Measurements from ENCODE around the gene ATG5. TPM values are rescaled to one million over a fixed set of nuclear protein-coding genes. Genes with fewer than 3 reads are reported as not detected.
"Not testable (repeated sequence)": the region's sequence is repeated elsewhere in the genome, so short reads cannot be mapped to it uniquely, and the experiment has no call there.

The ATG5 gene
- total and polyA plus RNA-seq, 9 of the 15 experiments (the other 6 are each of a cell fraction or from before 2014, with no cell fraction given), result 29.0 to 80.0 (median 53.2) TPM

DNA sequence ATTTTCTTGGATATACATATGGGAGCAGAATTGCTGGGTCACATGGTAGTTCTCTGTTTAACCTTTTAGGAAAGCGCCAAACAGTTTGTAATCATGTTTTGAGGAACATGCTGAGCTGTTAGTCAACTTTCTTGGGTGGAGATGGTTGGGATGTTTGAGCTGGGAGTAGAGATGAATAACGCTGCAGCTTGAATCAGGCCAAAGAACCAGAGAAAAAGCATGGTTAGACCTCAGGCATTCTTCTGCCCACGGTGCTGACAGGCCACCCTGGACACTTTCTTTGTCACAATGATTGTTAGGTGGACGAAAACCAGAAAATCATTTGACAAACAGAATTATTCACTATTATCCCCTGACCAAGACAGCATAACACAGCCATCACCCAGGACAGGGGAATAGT, 172.6 kb downstream of the ATG5 start:
- ATAC-seq (no peak), FAIRE-seq (no peak), DNase-seq (ENCODE audit: extremely low read depth in 1 of 4, low spot score in 3 of 4) (no peak)
- ChIA-PET CTCF (ENCODE audit: low intra/inter-chr PET ratio) (no interaction called here), POLR2A (interaction anchor here (0.8 kb wide), 1 partner anchor 103 kb away, joined by 3 read pairs; no protein-coding TSS in a partner anchor)
- H3K4me3 ChIP-seq, result no peak overlapping the region
- 32% methylated on average over 4 of the region's 4 CpGs for WGBS (ENCODE audit: insufficient coverage, low coverage, missing lambda C conversion rate)
- H3K4me2 ChIP-seq (ENCODE audit: insufficient read depth, low read length), result no peak overlapping the region
- intact Hi-C loops (cut with micrococcal nuclease), result no loop called here
- no peak for TF ChIP-seq EP300 (IDR thresholded peaks at IDR 0.05; ENCODE audit: low read length)
- TF ChIP-seq ZNF561 (CRISPR knock-in tag; conservative IDR thresholded peaks at IDR 0.05), result no peak
- no peak for TF ChIP-seq EZH2 (IDR thresholded peaks at IDR 0.05; ENCODE audit: borderline replicate concordance, low read depth, low read length)
- no peak for TF ChIP-seq ETV5 (CRISPR knock-in tag; IDR thresholded peaks at IDR 0.05; ENCODE audit: low read depth)
- no peak for TF ChIP-seq ZNF551 (CRISPR knock-in tag; IDR thresholded peaks at IDR 0.05)
- no peak for TF ChIP-seq CBX2 (IDR thresholded peaks at IDR 0.05; ENCODE audit: insufficient read depth, low read length, poor library complexity, severe bottlenecking)
- TF ChIP-seq PHF20 (IDR thresholded peaks at IDR 0.05; ENCODE audit: partially characterized antibody), result no peak
- no peak for TF ChIP-seq ZKSCAN3 (CRISPR knock-in tag; IDR thresholded peaks at IDR 0.05)
- TF ChIP-seq KDM1A (IDR thresholded peaks at IDR 0.05), result no peak
- no peak for TF ChIP-seq DACH1 (IDR thresholded peaks at IDR 0.05; ENCODE audit: partially characterized antibody)
- TF ChIP-seq, protein P1, sequence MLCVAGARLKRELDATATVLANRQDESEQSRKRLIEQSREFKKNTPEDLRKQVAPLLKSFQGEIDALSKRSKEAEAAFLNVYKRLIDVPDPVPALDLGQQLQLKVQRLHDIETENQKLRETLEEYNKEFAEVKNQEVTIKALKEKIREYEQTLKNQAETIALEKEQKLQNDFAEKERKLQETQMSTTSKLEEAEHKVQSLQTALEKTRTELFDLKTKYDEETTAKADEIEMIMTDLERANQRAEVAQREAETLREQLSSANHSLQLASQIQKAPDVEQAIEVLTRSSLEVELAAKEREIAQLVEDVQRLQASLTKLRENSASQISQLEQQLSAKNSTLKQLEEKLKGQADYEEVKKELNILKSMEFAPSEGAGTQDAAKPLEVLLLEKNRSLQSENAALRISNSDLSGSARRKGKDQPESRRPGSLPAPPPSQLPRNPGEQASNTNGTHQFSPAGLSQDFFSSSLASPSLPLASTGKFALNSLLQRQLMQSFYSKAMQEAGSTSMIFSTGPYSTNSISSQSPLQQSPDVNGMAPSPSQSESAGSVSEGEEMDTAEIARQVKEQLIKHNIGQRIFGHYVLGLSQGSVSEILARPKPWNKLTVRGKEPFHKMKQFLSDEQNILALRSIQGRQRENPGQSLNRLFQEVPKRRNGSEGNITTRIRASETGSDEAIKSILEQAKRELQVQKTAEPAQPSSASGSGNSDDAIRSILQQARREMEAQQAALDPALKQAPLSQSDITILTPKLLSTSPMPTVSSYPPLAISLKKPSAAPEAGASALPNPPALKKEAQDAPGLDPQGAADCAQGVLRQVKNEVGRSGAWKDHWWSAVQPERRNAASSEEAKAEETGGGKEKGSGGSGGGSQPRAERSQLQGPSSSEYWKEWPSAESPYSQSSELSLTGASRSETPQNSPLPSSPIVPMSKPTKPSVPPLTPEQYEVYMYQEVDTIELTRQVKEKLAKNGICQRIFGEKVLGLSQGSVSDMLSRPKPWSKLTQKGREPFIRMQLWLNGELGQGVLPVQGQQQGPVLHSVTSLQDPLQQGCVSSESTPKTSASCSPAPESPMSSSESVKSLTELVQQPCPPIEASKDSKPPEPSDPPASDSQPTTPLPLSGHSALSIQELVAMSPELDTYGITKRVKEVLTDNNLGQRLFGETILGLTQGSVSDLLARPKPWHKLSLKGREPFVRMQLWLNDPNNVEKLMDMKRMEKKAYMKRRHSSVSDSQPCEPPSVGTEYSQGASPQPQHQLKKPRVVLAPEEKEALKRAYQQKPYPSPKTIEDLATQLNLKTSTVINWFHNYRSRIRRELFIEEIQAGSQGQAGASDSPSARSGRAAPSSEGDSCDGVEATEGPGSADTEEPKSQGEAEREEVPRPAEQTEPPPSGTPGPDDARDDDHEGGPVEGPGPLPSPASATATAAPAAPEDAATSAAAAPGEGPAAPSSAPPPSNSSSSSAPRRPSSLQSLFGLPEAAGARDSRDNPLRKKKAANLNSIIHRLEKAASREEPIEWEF (CRISPR knock-in tag; IDR thresholded peaks at IDR 0.05), result no peak
- TF ChIP-seq CBX5 (IDR thresholded peaks at IDR 0.05; ENCODE audit: borderline replicate concordance, low read depth), result no peak
- in situ Hi-C loops (cut with MboI), result no loop called here
- peaks cover 0 to 9% of the 10 kb centered on the region in 2 experiments; a peak in 2 of 5 replicates for H3K4me1 ChIP-seq (replicated peaks in 1 of 2; ENCODE audit: control insufficient read depth in 2 of 2, insufficient read depth in 2 of 2, low read length in 2 of 2)
- H3K79me2 ChIP-seq (ENCODE audit: control insufficient read depth, insufficient read depth, low read length), result no peaks in the 10 kb centered on the region
- H3K9ac ChIP-seq (ENCODE audit: insufficient read depth in 1 of 2, low read depth in 2 of 2, low read length in 2 of 2), result no peak overlapping the region
- H4K20me1 ChIP-seq (replicated peaks; ENCODE audit: control insufficient read depth, insufficient read depth, low read length), result no peaks in the 10 kb centered on the region
- H3K27me3 ChIP-seq (ENCODE audit: control insufficient read depth in 2 of 2, insufficient read depth in 2 of 2, low read length in 2 of 2), result no peaks in the 10 kb centered on the region
- no peaks in the 10 kb centered on the region for H3K36me3 ChIP-seq (ENCODE audit: control insufficient read depth, insufficient read depth, low read length)
- no peak overlapping the region for H3K27ac ChIP-seq (ENCODE audit: extremely low read depth, low read depth, low read length)
- no peaks in the 10 kb centered on the region for H3K9me1 ChIP-seq (ENCODE audit: control insufficient read depth, insufficient read depth, low read length)
- no TSS peak for BruUV-seq (replicated peaks)
- no peaks in the 10 kb centered on the region for H3K9me3 ChIP-seq (replicated peaks; ENCODE audit: control insufficient read depth, insufficient read depth, low read depth, low read length)
- H2AFZ ChIP-seq (ENCODE audit: low read depth, low read length), result no peak overlapping the region

- WGBS (ENCODE audit: insufficient coverage, low coverage, missing lambda C conversion rate), result 45% methylated on average over 3 of the region's 3 CpGs
- DNase-seq (ENCODE audit: extremely low read depth in 1 of 4, low spot score in 3 of 4); CTCF ChIA-PET (ENCODE audit: low intra/inter-chr PET ratio); H3K4me2 ChIP-seq (ENCODE audit: insufficient read depth, low read length); H3K4me3 ChIP-seq; H3K27ac ChIP-seq (ENCODE audit: extremely low read depth, low read depth, low read length); FAIRE-seq; H3K27me3 ChIP-seq (ENCODE audit: control insufficient read depth in 2 of 2, insufficient read depth in 2 of 2, low read length in 2 of 2); H3K9ac ChIP-seq (ENCODE audit: insufficient read depth in 1 of 2, low read depth in 2 of 2, low read length in 2 of 2); in situ Hi-C loops (cut with MboI); BruUV-seq (replicated peaks); H3K79me2 ChIP-seq (ENCODE audit: control insufficient read depth, insufficient read depth, low read length); ATAC-seq; H3K36me3 ChIP-seq (ENCODE audit: control insufficient read depth, insufficient read depth, low read length); H3K9me3 ChIP-seq (replicated peaks; ENCODE audit: control insufficient read depth, insufficient read depth, low read depth, low read length); H2AFZ ChIP-seq (ENCODE audit: low read depth, low read length); H3K9me1 ChIP-seq (ENCODE audit: control insufficient read depth, insufficient read depth, low read length); intact Hi-C loops (cut with micrococcal nuclease); H4K20me1 ChIP-seq (replicated peaks; ENCODE audit: control insufficient read depth, insufficient read depth, low read length): not testable (repeated sequence)
- POLR2A ChIA-PET, result interaction anchor here (0.8 to 1.1 kb wide), 2 partner anchors 10 to 103 kb away, joined by 3 read pairs; no protein-coding TSS in a partner anchor
- H3K4me1 ChIP-seq (replicated peaks in 1 of 2; ENCODE audit: control insufficient read depth in 2 of 2, insufficient read depth in 2 of 2, low read length in 2 of 2), result peaks cover 0 to 11% of the 10 kb centered on the region in 2 experiments; a peak in 4 of 5 replicates
Measured at GRCh38 chr6:106152476-106152875, 173.1 kb downstream of the ATG5 start.

All from K562 (cell line).